Nephron progenitor cell (in vitro differentiated cells): Measurements from ENCODE around the gene FRMD8.

Experiments used
- DNase-seq: peaks from one replicate; pipeline ENCODE4 v3.0.0; 2021
- H3K27ac Mint-ChIP-seq: 2 replicates; pipeline ENCODE4 v1.8.0; 2021; ENCODE audit warnings: mild to moderate bottlenecking, moderate library complexity, mixed read lengths
- H3K27me3 Mint-ChIP-seq: 2 replicates; pipeline ENCODE4 v1.8.0; 2021; ENCODE audit warnings: mild to moderate bottlenecking, low read depth, mixed read lengths; ENCODE audit not compliant: poor library complexity
- H3K36me3 Mint-ChIP-seq: 2 replicates; pipeline ENCODE4 v1.8.0; 2021; ENCODE audit warnings: low read depth, mixed read lengths
- H3K4me1 Mint-ChIP-seq: 2 replicates; pipeline ENCODE4 v1.8.0; 2021; ENCODE audit warnings: mixed read lengths
- H3K4me3 Mint-ChIP-seq: 2 replicates; pipeline ENCODE4 v1.8.0; 2021; ENCODE audit warnings: mild to moderate bottlenecking, moderate library complexity, mixed read lengths
- H3K9me3 Mint-ChIP-seq: 2 replicates; pipeline ENCODE4 v1.8.0; 2021; ENCODE audit warnings: mild to moderate bottlenecking, moderate library complexity, mixed read lengths
- CTCF ChIP-seq: fragments of 200-600 bp; sonication (generic); IDR thresholded peaks from 2 replicates; pipeline ENCODE4 v1.5.0; 2021; ENCODE audit warnings: antibody characterized with exemption

FRMD8 gene

GRCh38 chr11:65427691-65428577, 41.5 kb downstream of the FRMD8 start:
- no peak for TF ChIP-seq CTCF
- H3K27ac Mint-ChIP-seq: peak overlapping the region; percentile 3
- H3K36me3 Mint-ChIP-seq: no peaks in the 10 kb centered on the region
- H3K9me3 Mint-ChIP-seq: no peaks in the 10 kb centered on the region
- H3K4me3 Mint-ChIP-seq: peak overlapping the region; percentile 95
- DNase-seq: no peak
- no peaks in the 10 kb centered on the region for H3K27me3 Mint-ChIP-seq
- peaks cover 79% of the 10 kb centered on the region for H3K4me1 Mint-ChIP-seq

GRCh38 chr11:65428578-65429067, 42.2 kb downstream of the FRMD8 start:
- Mint-ChIP-seq H3K36me3 (no peaks in the 10 kb centered on the region), H3K4me1 (peaks cover 73% of the 10 kb centered on the region), H3K27me3 (no peaks in the 10 kb centered on the region), H3K9me3 (no peaks in the 10 kb centered on the region), H3K4me3 (peak overlapping the region; percentile 95), H3K27ac (peak overlapping the region; percentile 3)
- DNase-seq: no peak
- no peak for TF ChIP-seq CTCF

- H3K36me3 Mint-ChIP-seq: no peaks in the 10 kb centered on the region
- DNase-seq: no peak
- no peak for TF ChIP-seq CTCF
- peaks cover 68% of the 10 kb centered on the region for H3K4me1 Mint-ChIP-seq
- H3K27me3 Mint-ChIP-seq: no peaks in the 10 kb centered on the region
- peak overlapping the region; percentile 41 for H3K4me3 Mint-ChIP-seq
- peak overlapping the region; percentile 29 for H3K27ac Mint-ChIP-seq
- no peaks in the 10 kb centered on the region for H3K9me3 Mint-ChIP-seq
These were observed 42.7 kb downstream of the FRMD8 start for GRCh38 chr11:65429068-65429681.

GRCh38 chr11:65429724-65430405, 43.4 kb downstream of the FRMD8 start:
- H3K27me3 Mint-ChIP-seq: no peaks in the 10 kb centered on the region
- peak overlapping the region; percentile 84 for H3K27ac Mint-ChIP-seq
- TF ChIP-seq CTCF: no peak
- DNase-seq: no peak
- peak overlapping the region; percentile 44 for H3K4me3 Mint-ChIP-seq
- no peaks in the 10 kb centered on the region for H3K9me3 Mint-ChIP-seq
- H3K36me3 Mint-ChIP-seq: peaks cover 3% of the 10 kb centered on the region
- peaks cover 61% of the 10 kb centered on the region for H3K4me1 Mint-ChIP-seq

GRCh38 chr11:65430406-65431217, 44.2 kb downstream of the FRMD8 start:
- no peak for DNase-seq
- peak overlapping the region; percentile 44 for H3K4me3 Mint-ChIP-seq
- no peak for TF ChIP-seq CTCF
- H3K27ac Mint-ChIP-seq: peak overlapping the region; percentile 84
- peaks cover 11% of the 10 kb centered on the region for H3K36me3 Mint-ChIP-seq
- H3K27me3 Mint-ChIP-seq: no peaks in the 10 kb centered on the region
- H3K9me3 Mint-ChIP-seq: no peaks in the 10 kb centered on the region
- peaks cover 53% of the 10 kb centered on the region for H3K4me1 Mint-ChIP-seq
